Testis (tissue), 3 donors: ENCODE results near the gene GALR2. TPM values are rescaled to one million over a fixed set of nuclear protein-coding genes. Genes with fewer than 3 reads are reported as not detected.
"Not testable (repeated sequence)": the region's sequence is repeated elsewhere in the genome, so short reads cannot be mapped to it uniquely, and the experiment has no call there.

Experiments used
- DNase-seq: peaks from one replicate; pipeline ENCODE4 v3.0.0-alpha.2; 2019
- H3K27ac ChIP-seq, 2 donors: fragments of 200-600 bp; sonication (generic); one replicate each; pipeline ENCODE4 v1.5.1; 2019
- H3K27me3 ChIP-seq: fragments of 200-600 bp; sonication (generic); one replicate; pipeline ENCODE4 v1.5.1; 2019
- H3K36me3 ChIP-seq: fragments of 200-600 bp; sonication (generic); one replicate; pipeline ENCODE4 v1.5.1; 2017; ENCODE audit warnings: low read depth; ENCODE audit errors: missing control alignments
- H3K4me1 ChIP-seq: fragments of 200-600 bp; sonication (generic); one replicate; pipeline ENCODE4 v1.5.1; 2019
- H3K4me3 ChIP-seq, 2 donors: fragments of 200-600 bp; sonication (generic); one replicate each; pipeline ENCODE4 v1.5.1; 2017 to 2019
- H3K9me3 ChIP-seq: fragments of 200-600 bp; sonication (generic); one replicate; pipeline ENCODE4 v1.5.1; 2017
- CTCF ChIP-seq, 3 experiments: fragments of 450-650 bp in 2 of 3; fragments of 200-600 bp in 1 of 3; sonication (generic) in 1 of 3; IDR thresholded peaks; one replicate each; pipeline ENCODE4 v1.5.1; 2016 to 2019; ENCODE audit warnings: antibody characterized with exemption in 3 of 3, mild to moderate bottlenecking in 2 of 3, moderate library complexity in 1 of 3
- POLR2A ChIP-seq: fragments of 450-650 bp; IDR thresholded peaks from one replicate; pipeline ENCODE4 v1.6.1; 2017; ENCODE audit warnings: antibody characterized with exemption, mild to moderate bottlenecking, moderate library complexity
- WGBS, 2 donors: methylation state at CpG; one replicate each; pipeline ENCODE4 v1.1.5; 2018; 5-methylcytosine and 5-hydroxymethylcytosine counted together
- intact Hi-C: fragments of 100-400 bp; cut with DNase I; formaldehyde crosslinking; loops from one replicate; pipeline ENCODE4 v1.15.1; 2023; ENCODE audit warnings: low total_unique reads
- polyA plus RNA-seq: library from polyadenylated mRNA; stranded (reverse); fragments of 350-450 nt; fragmentation: Illumina TruSeq; extraction: RNeasy Lipid Tissue Mini Kit (QIAGEN cat#74804); gene quantifications from one replicate; pipeline ENCODE4 v1.2.3, GENCODE V29; 2014; ENCODE audit warnings: low read depth, low replicate concordance; ENCODE audit not compliant: insufficient read depth
- total RNA-seq, 2 donors: library from RNA; depleted of rRNA; stranded (reverse); fragments of >200 nt; gene quantifications; one replicate each; pipeline ENCODE4 v1.2.3, GENCODE V29; 2016

The GALR2 gene
- total and polyA plus RNA-seq, 3 donors from 2014 or later, result 0.31 to 1.6 (median 0.47) TPM

GRCh38 chr17:76054112-76054476, 20.5 kb upstream of the GALR2 start:
- intact Hi-C loops, result no loop called here
- TF ChIP-seq CTCF (IDR thresholded peaks at IDR 0.05) (no peak), POLR2A (no peak)
- DNase-seq, result no peak
- Histone ChIP-seq H3K27ac (no peak overlapping the region), H3K9me3 (no peaks in the 10 kb centered on the region), H3K36me3 (no peaks in the 10 kb centered on the region), H3K27me3 (no peaks in the 10 kb centered on the region), H3K4me1 (no peaks in the 10 kb centered on the region), H3K4me3 (no peak overlapping the region)
- whole genome bisulfite sequencing, 2 donors, result 90 to 96% methylated on average over 4 of the region's 4 CpGs

- no peak overlapping the region for H3K4me3 ChIP-seq
- H3K27ac ChIP-seq, result no peak overlapping the region
- no peak for DNase-seq
- no peaks in the 10 kb centered on the region for H3K9me3 ChIP-seq
- no peaks in the 10 kb centered on the region for H3K36me3 ChIP-seq
- no peaks in the 10 kb centered on the region for H3K27me3 ChIP-seq
- WGBS, 2 donors, result 91 to 94% methylated on average over 3 of the region's 3 CpGs
- no peaks in the 10 kb centered on the region for H3K4me1 ChIP-seq
- TF ChIP-seq POLR2A (no peak), CTCF (IDR thresholded peaks at IDR 0.05) (no peak)
- intact Hi-C loops, result no loop called here
Observed at GRCh38 chr17:76056882-76057281, 17.7 kb upstream of the GALR2 start.

GRCh38 chr17:76058264-76058663, 16.3 kb upstream of the GALR2 start:
- H3K4me3 ChIP-seq, H3K27me3 ChIP-seq, H3K27ac ChIP-seq, intact Hi-C loops, H3K36me3 ChIP-seq, DNase-seq, H3K9me3 ChIP-seq, H3K4me1 ChIP-seq: not testable (repeated sequence)
- WGBS, 2 donors, result 74 to 87% methylated on average over 6 of the region's 6 CpGs

DNA sequence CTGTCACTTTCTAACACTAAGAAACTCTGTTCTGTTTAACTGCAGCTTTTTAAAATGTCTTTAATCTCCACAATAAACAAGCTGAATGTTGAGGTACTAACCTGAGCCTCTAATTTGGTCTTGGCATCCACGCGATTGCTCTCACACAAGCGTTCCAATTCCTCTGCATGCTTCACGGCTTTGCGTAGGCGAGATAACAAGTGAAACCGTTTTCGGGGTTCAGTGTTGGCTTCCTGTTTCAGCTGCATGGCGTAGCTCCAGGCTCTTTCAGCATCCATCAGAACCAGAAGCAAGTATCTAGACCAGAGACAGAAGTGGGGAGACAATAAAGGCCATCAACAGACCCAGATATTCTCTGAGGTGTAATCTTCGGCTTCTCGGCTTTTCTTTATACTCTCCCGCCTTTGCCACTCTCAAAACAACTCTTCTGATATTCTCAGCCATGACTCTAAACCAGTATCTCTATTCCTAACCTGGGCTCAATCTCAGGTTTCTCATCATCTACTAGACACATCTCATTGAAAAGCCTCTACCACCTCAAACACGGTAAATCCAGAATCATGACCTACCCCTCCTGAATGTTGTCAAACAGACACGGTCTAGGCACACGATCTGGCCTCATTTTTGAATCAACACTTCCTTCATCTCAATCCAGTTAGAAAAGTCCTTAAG, 10.6 kb upstream of the GALR2 start:
- intact Hi-C loops, result no loop called here
- no peaks in the 10 kb centered on the region for H3K4me1 ChIP-seq
- TF ChIP-seq POLR2A, result no peak
- TF ChIP-seq CTCF (IDR thresholded peaks at IDR 0.05), result no peak
- H3K4me3 ChIP-seq, result no peak overlapping the region
- no peak overlapping the region for H3K27ac ChIP-seq
- H3K27me3 ChIP-seq, result no peaks in the 10 kb centered on the region
- DNase-seq, result no peak
- WGBS, 2 donors, result 88 to 90% methylated on average over 15 of the region's 15 CpGs
- H3K36me3 ChIP-seq, result no peaks in the 10 kb centered on the region
- H3K9me3 ChIP-seq, result no peaks in the 10 kb centered on the region

- WGBS, 2 donors, result 49 to 70% methylated on average over 4 of the region's 4 CpGs
- intact Hi-C loops, result no loop called here
- Histone ChIP-seq H3K4me3 (no peak overlapping the region), H3K27me3 (no peaks in the 10 kb centered on the region), H3K27ac (no peak overlapping the region), H3K4me1 (peaks cover 3% of the 10 kb centered on the region), H3K9me3 (no peaks in the 10 kb centered on the region), H3K36me3 (no peaks in the 10 kb centered on the region)
- TF ChIP-seq CTCF (IDR thresholded peaks at IDR 0.05) (no peak), POLR2A (no peak)
- DNase-seq, result no peak
Observed at GRCh38 chr17:76065775-76066174, 8.8 kb upstream of the GALR2 start.
